ENCODE measurements around the gene SCARF2.

DNA sequence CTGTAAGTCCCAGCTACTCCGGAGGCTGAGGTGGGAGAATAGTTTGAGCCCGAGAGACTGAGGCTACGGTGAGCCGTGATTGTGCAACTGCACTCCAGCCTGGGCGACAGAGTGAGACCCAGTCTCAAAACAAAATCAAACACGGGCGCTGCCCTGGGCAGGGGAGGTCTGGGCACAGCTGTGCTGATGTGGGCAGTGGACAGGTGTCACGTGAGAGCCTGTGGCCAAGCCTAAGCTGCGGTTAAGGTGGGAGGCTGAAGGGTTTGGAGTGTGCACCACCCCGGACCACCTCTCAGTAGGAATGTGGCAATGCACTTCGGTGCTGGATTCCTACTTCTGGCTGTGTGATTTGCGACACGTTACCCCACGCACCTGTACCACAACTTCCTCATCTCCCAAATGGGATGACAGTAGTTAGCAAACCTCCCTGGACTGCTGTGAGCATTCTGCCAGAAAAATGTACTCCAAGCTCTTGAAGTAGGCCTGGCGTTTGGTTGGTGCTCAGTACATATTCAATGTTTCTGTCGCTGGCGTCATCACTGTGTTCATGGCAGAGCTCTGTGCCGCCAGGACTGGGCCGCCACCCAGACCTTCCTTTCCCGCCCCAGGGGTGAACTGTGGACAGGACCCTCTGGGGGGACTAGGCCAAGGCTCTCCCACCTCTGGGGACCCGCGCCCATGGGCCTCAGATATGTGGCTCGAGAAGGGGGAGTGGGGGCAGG lies 44.5 kb downstream of the SCARF2 start:
- TF ChIP-seq, protein P1, sequence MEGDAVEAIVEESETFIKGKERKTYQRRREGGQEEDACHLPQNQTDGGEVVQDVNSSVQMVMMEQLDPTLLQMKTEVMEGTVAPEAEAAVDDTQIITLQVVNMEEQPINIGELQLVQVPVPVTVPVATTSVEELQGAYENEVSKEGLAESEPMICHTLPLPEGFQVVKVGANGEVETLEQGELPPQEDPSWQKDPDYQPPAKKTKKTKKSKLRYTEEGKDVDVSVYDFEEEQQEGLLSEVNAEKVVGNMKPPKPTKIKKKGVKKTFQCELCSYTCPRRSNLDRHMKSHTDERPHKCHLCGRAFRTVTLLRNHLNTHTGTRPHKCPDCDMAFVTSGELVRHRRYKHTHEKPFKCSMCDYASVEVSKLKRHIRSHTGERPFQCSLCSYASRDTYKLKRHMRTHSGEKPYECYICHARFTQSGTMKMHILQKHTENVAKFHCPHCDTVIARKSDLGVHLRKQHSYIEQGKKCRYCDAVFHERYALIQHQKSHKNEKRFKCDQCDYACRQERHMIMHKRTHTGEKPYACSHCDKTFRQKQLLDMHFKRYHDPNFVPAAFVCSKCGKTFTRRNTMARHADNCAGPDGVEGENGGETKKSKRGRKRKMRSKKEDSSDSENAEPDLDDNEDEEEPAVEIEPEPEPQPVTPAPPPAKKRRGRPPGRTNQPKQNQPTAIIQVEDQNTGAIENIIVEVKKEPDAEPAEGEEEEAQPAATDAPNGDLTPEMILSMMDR (IDR thresholded peaks at IDR 0.05) = no peak
- TF ChIP-seq POLR2A (IDR thresholded peaks at IDR 0.05) = no peak

Data from lower leg skin (tissue), 3 donors.